Hindlimb muscle (tissue), 1 donor: Measurements from ENCODE around the gene PITPNM3. TPM values are rescaled to one million over a fixed set of nuclear protein-coding genes. Genes with fewer than 3 reads are reported as not detected.
A peak's percentile ranks its signal among the peaks of the same experiment; 100 is the strongest.

Source experiments
- DNase-seq: peaks from one replicate; pipeline ENCODE4 v3.0.0-alpha.2; 2013
- polyA plus RNA-seq: library from polyadenylated mRNA; unstranded; fragments of 120-200 nt; gene quantifications from one replicate; pipeline ENCODE4 v1.2.1, GENCODE V29; 2013; ENCODE audit not compliant: insufficient read length

The PITPNM3 gene
- polyA plus RNA-seq, 1 donor, result 5.9 TPM

DNA sequence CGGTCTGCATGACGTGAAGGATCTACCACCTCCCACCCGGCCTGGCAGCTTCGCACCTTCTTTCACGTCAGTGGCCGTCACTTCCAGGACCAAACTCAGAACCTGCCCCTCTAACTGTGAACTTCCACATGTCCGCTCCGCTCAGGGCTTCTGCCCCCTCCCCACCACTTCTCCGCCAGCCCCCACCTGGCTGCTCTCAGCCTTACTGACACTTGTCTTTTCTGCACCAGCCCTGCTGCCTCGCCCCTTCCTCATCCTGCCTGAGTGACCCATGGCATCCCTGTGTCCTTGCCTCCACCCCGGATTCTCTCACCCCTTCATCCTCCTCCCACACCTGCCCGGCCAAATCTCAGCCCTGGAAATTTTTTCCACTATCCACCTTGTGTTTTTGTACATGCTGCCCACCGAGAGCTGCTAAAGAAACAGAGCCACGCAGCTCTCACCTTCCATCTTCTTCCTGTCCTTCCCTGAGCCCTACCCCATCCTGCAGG is 97.8 kb downstream of the PITPNM3 start:
- DNase-seq, result no peak

- DNase-seq, result no peak
Observed at GRCh38 chr17:6457688-6458459, 98.5 kb downstream of the PITPNM3 start.

- DNase-seq, result no peak
Observed at GRCh38 chr17:6456914-6457687, 99.3 kb downstream of the PITPNM3 start.

DNA sequence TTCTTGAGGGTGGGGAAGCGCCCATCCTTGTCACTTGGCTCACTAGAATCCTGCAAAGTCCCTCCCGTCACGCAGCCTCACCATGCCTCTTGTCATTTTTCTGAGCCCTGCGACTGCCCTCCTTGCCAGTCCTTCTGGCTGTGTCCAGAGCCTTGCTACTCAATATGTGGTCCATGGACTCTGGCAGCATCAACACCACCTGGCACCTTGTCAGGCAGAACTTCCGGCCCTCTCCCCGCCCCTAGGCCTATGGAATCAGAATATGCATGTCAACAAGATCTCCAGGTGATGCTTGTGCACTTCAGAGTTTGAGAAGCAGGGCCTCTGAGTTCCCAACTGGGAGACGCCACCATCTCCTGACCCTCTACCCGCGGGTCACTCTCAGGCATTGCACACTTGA is 100.0 kb downstream of the PITPNM3 start:
- DNase-seq, result no peak

DNA sequence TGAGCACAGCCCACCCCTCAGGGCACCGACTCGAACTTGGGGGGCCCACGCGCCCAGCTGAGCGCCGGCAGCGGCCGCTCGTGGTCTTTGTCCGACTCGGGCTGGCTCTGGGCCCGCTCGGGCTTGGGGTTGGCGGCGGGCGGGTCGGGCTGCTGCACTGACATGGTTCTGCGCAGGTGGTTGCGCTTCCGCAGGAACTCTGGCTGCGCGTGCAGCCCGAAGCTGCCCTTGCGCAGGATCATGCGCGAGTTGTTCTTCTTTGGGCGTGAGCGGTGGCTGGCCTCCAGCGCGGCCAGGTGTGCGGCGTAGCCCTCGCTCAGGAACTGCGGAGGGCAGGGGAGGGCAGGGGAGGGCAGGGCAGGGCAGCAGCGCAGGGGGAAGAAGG is 101.0 kb downstream of the PITPNM3 start:
- DNase-seq, result peak; percentile 27

DNA sequence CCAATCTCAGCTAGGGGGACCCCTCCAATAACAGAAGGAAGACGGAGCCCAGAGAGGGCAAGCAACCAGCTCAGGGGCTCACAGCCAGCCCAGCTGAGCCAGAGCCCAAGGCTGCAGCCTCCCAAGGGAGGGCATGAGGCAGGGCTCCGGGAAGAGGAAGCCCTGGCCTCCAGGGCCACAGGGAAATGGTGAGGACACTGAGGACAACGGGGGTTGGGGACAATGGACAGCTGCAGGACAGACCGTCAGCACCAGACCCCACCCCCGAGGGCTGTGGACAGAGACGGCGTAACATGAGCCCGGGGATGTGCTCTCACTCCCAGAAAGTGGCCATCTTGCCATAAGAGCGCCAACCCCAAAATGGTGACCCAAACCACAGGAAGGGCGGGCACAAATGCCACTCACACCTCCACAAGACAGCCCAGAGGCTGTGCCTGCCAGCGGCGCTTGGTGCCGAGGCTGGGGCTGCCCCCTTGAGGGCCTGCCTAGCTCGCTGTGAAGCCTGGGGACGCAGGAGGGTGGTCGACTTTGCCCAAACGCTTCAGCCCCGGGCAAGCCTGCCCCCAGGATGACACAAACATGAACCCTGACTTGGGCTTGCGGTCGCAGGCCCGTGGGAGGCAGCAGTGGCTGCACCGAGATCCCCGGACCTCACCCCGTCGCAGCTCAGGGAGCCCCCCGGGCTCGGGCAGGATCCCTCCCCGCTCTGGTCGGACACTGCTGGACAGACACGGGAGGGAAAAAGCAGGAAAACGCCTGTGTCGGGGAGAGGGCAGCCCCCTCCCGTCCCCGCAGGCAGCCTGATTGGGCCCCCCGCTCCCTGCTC is 101.6 kb downstream of the PITPNM3 start:
- DNase-seq, result no peak

DNA sequence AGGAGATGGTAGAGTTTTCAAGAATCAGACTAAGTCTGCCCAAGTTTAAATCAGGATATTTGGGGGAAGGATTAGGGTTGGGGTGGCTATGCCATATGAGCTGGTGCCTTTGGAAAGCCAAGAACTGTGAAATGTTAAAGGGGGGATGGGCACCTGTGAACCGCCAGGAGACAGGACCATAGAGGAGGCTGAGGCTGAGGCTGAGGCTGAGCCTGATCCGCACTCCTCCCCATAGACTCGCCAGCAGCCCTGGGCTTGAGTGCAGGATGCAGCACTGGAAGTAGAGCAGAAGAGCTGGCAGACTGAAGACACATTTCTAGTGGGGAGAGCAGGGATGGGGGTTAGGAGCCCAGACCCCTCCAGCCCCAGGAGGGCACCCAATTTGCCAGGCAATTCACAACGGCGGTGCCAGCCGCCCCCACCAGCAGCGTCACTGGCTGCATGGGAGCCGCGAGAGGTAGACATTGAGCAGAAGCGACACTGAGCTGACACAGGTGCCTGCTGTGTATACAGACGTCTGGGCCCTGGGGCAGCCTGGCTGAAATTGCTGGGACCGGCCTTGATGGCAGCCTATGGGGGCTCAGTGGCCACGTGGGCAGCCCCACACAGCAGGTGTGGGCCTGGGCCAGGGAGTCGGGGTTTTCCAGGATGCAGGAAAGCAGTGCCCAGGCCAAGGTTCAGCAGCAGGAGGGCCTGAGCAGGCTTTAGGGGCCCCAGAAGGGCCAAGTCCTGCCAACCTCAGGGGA is 102.9 kb downstream of the PITPNM3 start:
- DNase-seq, result no peak

GRCh38 chr17:6452471-6453266 is 103.7 kb downstream of the PITPNM3 start:
- no peak for DNase-seq

GRCh38 chr17:6450926-6451832 is 105.2 kb downstream of the PITPNM3 start:
- DNase-seq, result no peak

DNA sequence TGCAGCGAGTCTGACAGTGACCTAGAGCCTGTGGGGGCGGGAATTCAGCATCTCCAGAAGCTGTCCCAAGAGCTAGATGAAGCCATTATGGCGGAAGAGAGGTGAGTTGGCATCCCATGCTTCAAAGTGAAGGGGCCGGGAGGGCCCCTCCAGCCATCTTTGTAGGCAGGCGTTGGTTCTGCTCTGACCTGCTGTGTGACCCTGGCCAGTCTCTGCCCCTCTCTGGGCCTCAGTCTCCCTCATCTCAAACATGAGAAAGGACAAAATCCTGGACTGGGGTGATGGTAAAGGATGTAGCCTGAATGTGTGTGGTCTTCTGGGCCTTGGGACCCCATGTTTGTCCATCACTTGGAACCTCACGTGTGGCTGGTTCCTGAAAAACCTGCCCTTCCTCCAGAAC is 107.0 kb downstream of the PITPNM3 start:
- no peak for DNase-seq

GRCh38 chr17:6448473-6448872 is 107.9 kb downstream of the PITPNM3 start:
- DNase-seq, result no peak

DNA sequence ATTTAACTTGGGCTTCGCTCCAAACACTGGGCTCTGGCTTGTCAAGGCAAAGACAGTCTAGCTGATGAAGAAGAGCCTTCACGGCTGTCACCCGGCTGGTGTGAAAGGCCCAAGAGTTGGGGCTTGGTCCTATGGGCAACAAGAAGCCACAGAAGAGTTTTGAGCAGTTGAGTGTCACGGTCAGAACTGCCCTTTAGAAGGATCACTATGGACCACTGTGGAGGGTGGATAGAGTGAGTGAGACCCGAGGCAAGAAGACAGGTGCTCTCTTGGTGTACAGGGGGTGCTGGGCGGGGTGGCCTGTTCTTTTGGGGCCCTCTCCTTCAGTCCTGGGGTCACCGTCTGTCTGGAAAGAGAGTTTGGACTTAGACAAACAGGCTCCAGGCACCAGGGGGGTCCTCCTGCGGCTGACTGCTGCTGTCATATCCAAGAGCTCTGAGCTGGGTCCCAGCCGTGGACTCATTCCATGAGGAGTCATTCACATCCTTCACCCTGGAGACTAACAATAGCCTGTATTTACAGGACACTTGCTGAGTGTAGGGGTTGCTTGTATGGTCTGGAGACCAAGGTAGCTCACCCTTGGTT is 109.7 kb downstream of the PITPNM3 start:
- no peak for DNase-seq

- DNase-seq, result no peak
Observed at GRCh38 chr17:6444571-6445335, 111.6 kb downstream of the PITPNM3 start.

GRCh38 chr17:6443692-6444570 is 112.4 kb downstream of the PITPNM3 start, which contains the start of gene PIMREG:
TSS of gene PIMREG (plus strand) at chr17:6444455. CDS start at chr17:6445111, 656 bp downstream.
- DNase-seq, result peak; percentile 100

- DNase-seq, result no peak
Observed at GRCh38 chr17:6442775-6443174, 113.6 kb downstream of the PITPNM3 start.

GRCh38 chr17:6439951-6440350 is 116.4 kb downstream of the PITPNM3 start:
- DNase-seq, result no peak

- no peak for DNase-seq
Observed at GRCh38 chr17:6437956-6438355, 118.4 kb downstream of the PITPNM3 start.

DNA sequence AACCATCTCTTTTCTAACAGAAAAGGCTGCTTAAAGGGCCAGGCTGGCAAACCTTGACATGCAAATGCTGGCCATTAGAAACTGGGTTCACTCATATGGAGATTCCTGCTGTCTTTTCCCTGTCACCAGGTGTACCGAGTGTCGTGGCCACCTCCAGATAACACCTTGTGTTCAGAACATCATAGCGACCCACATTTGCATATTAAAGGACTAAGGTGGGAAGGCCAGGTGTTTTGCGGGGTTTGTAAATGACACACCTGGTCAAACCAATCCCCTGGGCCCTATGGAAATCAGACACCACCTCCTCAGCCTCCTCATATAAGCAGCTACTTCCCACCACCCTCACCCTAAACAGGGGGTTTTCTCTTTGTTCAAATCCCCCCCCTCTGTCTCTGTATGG is 118.9 kb downstream of the PITPNM3 start:
- no peak for DNase-seq
